Measurements from ENCODE around the gene MRPL21. TPM values are rescaled to one million over a fixed set of nuclear protein-coding genes. Genes with fewer than 3 reads are reported as not detected.

The MRPL21 gene
- total RNA-seq, 2 experiments from 2014 or later = 48.3 to 68.3 TPM

- Histone ChIP-seq H3K4me1 (ENCODE audit: insufficient read depth, low read length, poor library complexity, severe bottlenecking) (peaks cover 11% of the 10 kb centered on the region), H3K9me3 (ENCODE audit: low read length) (no peaks in the 10 kb centered on the region), H3K36me3 (ENCODE audit: insufficient read depth, low read length) (no peaks in the 10 kb centered on the region), H2AFZ (ENCODE audit: low read length) (no peak overlapping the region), H3K9me2 (ENCODE audit: insufficient read depth, low read length) (no peaks in the 10 kb centered on the region), H4K20me1 (ENCODE audit: insufficient read depth, low read length) (no peaks in the 10 kb centered on the region), H3K79me2 (ENCODE audit: insufficient read depth, low read depth, low read length) (no peaks in the 10 kb centered on the region), H3K27ac (ENCODE audit: low read depth, low read length, poor library complexity, severe bottlenecking) (no peak overlapping the region), H3K4me2 (ENCODE audit: low read length) (no peak overlapping the region), H3K4me3 (ENCODE audit: low read depth, low read length, poor library complexity, severe bottlenecking) (no peak overlapping the region)
- TF ChIP-seq EZH2phosphoT487 (IDR thresholded peaks at IDR 0.05; ENCODE audit: borderline replicate concordance, low read depth, low read length) (no peak), CTCF (conservative IDR thresholded peaks at IDR 0.05; ENCODE audit: low read length) (no peak)
- ChIA-PET POLR2A (no interaction called here), CTCF (ENCODE audit: unreplicated experiment) (no interaction called here)
- no TSS peak for BruUV-seq (replicated peaks)
- DNase-seq (ENCODE audit: low spot score) = no peak
- intact Hi-C loops (cut with micrococcal nuclease; ENCODE audit: unreplicated experiment) = no loop called here
Observed at GRCh38 chr11:68847395-68847794, 56.2 kb downstream of the MRPL21 start.

GRCh38 chr11:68845351-68846002 lies 58.2 kb downstream of the MRPL21 start:
- Histone ChIP-seq H3K79me2 (ENCODE audit: insufficient read depth, low read depth, low read length) (no peaks in the 10 kb centered on the region), H3K9me2 (ENCODE audit: insufficient read depth, low read length) (no peaks in the 10 kb centered on the region), H4K20me1 (ENCODE audit: insufficient read depth, low read length) (no peaks in the 10 kb centered on the region), H3K27ac (ENCODE audit: low read depth, low read length, poor library complexity, severe bottlenecking) (no peak overlapping the region), H3K4me3 (ENCODE audit: low read depth, low read length, poor library complexity, severe bottlenecking) (no peak overlapping the region), H3K9me3 (ENCODE audit: low read length) (no peaks in the 10 kb centered on the region), H3K4me2 (ENCODE audit: low read length) (no peak overlapping the region), H2AFZ (ENCODE audit: low read length) (no peak overlapping the region), H3K36me3 (ENCODE audit: insufficient read depth, low read length) (no peaks in the 10 kb centered on the region), H3K4me1 (ENCODE audit: insufficient read depth, low read length, poor library complexity, severe bottlenecking) (peaks cover 19% of the 10 kb centered on the region)
- intact Hi-C loops (cut with micrococcal nuclease; ENCODE audit: unreplicated experiment) = no loop called here
- no peak for DNase-seq (ENCODE audit: low spot score)
- BruUV-seq (replicated peaks) = no TSS peak
- CTCF ChIA-PET (ENCODE audit: unreplicated experiment) = no interaction called here
- POLR2A ChIA-PET = interaction anchor here (0.6 kb wide), 1 partner anchor 468 kb away, joined by 4 read pairs; no protein-coding TSS in a partner anchor
- no peak for TF ChIP-seq CTCF (conservative IDR thresholded peaks at IDR 0.05; ENCODE audit: low read length)
- TF ChIP-seq EZH2phosphoT487 (IDR thresholded peaks at IDR 0.05; ENCODE audit: borderline replicate concordance, low read depth, low read length) = no peak

DNA sequence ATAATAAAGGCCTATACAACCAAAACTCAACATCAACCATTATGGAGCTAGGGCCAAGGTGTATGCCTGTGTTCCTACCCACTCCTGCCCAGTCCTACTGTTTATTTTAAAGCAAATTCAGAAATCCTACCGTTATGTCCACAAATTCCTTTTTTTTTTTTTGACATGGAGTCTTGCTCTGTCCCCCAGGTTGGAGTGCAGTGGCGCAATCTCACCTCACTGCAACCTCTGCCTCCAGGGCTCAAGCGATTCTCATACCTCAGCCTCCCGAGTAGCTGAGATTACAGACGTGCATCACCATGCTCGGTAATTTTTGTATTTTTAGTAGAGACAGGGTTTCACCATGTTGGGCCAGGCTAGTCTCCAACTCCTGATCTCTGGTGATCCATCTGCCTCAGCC lies 58.8 kb downstream of the MRPL21 start:
- intact Hi-C loops (cut with micrococcal nuclease; ENCODE audit: unreplicated experiment) = loop anchor here (5.0 kb wide), 1 partner anchor 92 kb away; the partner anchor contains the start of gene TESMIN
- Histone ChIP-seq H3K79me2 (ENCODE audit: insufficient read depth, low read depth, low read length) (no peaks in the 10 kb centered on the region), H4K20me1 (ENCODE audit: insufficient read depth, low read length) (no peaks in the 10 kb centered on the region), H3K4me2 (ENCODE audit: low read length) (no peak overlapping the region), H3K36me3 (ENCODE audit: insufficient read depth, low read length) (no peaks in the 10 kb centered on the region), H2AFZ (ENCODE audit: low read length) (no peak overlapping the region), H3K27ac (ENCODE audit: low read depth, low read length, poor library complexity, severe bottlenecking) (no peak overlapping the region), H3K9me2 (ENCODE audit: insufficient read depth, low read length) (no peaks in the 10 kb centered on the region), H3K9me3 (ENCODE audit: low read length) (no peaks in the 10 kb centered on the region), H3K4me3 (ENCODE audit: low read depth, low read length, poor library complexity, severe bottlenecking) (no peak overlapping the region), H3K4me1 (ENCODE audit: insufficient read depth, low read length, poor library complexity, severe bottlenecking) (peaks cover 25% of the 10 kb centered on the region)
- no TSS peak for BruUV-seq (replicated peaks)
- ChIA-PET POLR2A (interaction anchor here (0.5 to 0.6 kb wide), 2 partner anchors 44 to 468 kb away, joined by 3 to 4 read pairs; no protein-coding TSS in a partner anchor), CTCF (ENCODE audit: unreplicated experiment) (no interaction called here)
- DNase-seq (ENCODE audit: low spot score) = no peak
- TF ChIP-seq EZH2phosphoT487 (IDR thresholded peaks at IDR 0.05; ENCODE audit: borderline replicate concordance, low read depth, low read length) (no peak), CTCF (conservative IDR thresholded peaks at IDR 0.05; ENCODE audit: low read length) (no peak)
